Measurements from ENCODE around the gene KCNH1. TPM values are rescaled to one million over a fixed set of nuclear protein-coding genes. Genes with fewer than 3 reads are reported as not detected.

The KCNH1 gene
- total and polyA plus RNA-seq, 9 of the 15 experiments (the other 6 are each of a cell fraction or from before 2014, with no cell fraction given), result not detected

- Histone ChIP-seq H3K4me1 (replicated peaks in 1 of 2; ENCODE audit: control insufficient read depth in 2 of 2, insufficient read depth in 2 of 2, low read length in 2 of 2) (no peaks in the 10 kb centered on the region), H3K27me3 (ENCODE audit: control insufficient read depth in 2 of 2, insufficient read depth in 2 of 2, low read length in 2 of 2) (no peaks in the 10 kb centered on the region; a peak in 1 of 5 replicates), H3K4me2 (ENCODE audit: insufficient read depth, low read length) (no peak overlapping the region), H4K20me1 (replicated peaks; ENCODE audit: control insufficient read depth, insufficient read depth, low read length) (no peaks in the 10 kb centered on the region), H3K4me3 (no peak overlapping the region), H3K36me3 (ENCODE audit: control insufficient read depth, insufficient read depth, low read length) (no peaks in the 10 kb centered on the region), H2AFZ (ENCODE audit: low read depth, low read length) (no peak overlapping the region), H3K79me2 (ENCODE audit: control insufficient read depth, insufficient read depth, low read length) (no peaks in the 10 kb centered on the region), H3K9me1 (ENCODE audit: control insufficient read depth, insufficient read depth, low read length) (no peaks in the 10 kb centered on the region), H3K27ac (ENCODE audit: extremely low read depth, low read depth, low read length) (no peak overlapping the region), H3K9me3 (replicated peaks; ENCODE audit: control insufficient read depth, insufficient read depth, low read depth, low read length) (no peaks in the 10 kb centered on the region), H3K9ac (ENCODE audit: insufficient read depth in 1 of 2, low read depth in 2 of 2, low read length in 2 of 2) (no peak overlapping the region)
- DNase-seq (ENCODE audit: extremely low read depth in 1 of 4, low spot score in 3 of 4), result no peak
- in situ Hi-C loops (cut with MboI), result no loop called here
- intact Hi-C loops (cut with micrococcal nuclease), result no loop called here
- BruUV-seq (replicated peaks), result no TSS peak
- no peak for FAIRE-seq
- CTCF ChIA-PET (ENCODE audit: low intra/inter-chr PET ratio), result no interaction called here
- ATAC-seq, result no peak
- 0% methylated on average over 6 of the region's 6 CpGs for WGBS (ENCODE audit: insufficient coverage, low coverage, missing lambda C conversion rate)
- POLR2A ChIA-PET, result no interaction called here
- no peak for TF ChIP-seq ZBTB43 (CRISPR knock-in tag; IDR thresholded peaks at IDR 0.05)
- no peak for TF ChIP-seq TARDBP (IDR thresholded peaks at IDR 0.05)
- TF ChIP-seq, protein P1, sequence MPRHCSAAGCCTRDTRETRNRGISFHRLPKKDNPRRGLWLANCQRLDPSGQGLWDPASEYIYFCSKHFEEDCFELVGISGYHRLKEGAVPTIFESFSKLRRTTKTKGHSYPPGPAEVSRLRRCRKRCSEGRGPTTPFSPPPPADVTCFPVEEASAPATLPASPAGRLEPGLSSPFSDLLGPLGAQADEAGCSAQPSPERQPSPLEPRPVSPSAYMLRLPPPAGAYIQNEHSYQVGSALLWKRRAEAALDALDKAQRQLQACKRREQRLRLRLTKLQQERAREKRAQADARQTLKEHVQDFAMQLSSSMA (CRISPR knock-in tag; IDR thresholded peaks at IDR 0.05), result no peak
- no peak for TF ChIP-seq ARNT (IDR thresholded peaks at IDR 0.05)
- no peak for TF ChIP-seq POLR2H (tag; IDR thresholded peaks at IDR 0.05; ENCODE audit: low read depth)
- TF ChIP-seq, protein P2, sequence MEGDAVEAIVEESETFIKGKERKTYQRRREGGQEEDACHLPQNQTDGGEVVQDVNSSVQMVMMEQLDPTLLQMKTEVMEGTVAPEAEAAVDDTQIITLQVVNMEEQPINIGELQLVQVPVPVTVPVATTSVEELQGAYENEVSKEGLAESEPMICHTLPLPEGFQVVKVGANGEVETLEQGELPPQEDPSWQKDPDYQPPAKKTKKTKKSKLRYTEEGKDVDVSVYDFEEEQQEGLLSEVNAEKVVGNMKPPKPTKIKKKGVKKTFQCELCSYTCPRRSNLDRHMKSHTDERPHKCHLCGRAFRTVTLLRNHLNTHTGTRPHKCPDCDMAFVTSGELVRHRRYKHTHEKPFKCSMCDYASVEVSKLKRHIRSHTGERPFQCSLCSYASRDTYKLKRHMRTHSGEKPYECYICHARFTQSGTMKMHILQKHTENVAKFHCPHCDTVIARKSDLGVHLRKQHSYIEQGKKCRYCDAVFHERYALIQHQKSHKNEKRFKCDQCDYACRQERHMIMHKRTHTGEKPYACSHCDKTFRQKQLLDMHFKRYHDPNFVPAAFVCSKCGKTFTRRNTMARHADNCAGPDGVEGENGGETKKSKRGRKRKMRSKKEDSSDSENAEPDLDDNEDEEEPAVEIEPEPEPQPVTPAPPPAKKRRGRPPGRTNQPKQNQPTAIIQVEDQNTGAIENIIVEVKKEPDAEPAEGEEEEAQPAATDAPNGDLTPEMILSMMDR (IDR thresholded peaks at IDR 0.05 in 2 of 3, conservative IDR thresholded peaks at IDR 0.05 in 1 of 3; ENCODE audit: insufficient read depth in 2 of 3, low read depth in 1 of 3, low read length in 3 of 3), result no peak
- TF ChIP-seq ZNF717 (CRISPR knock-in tag; IDR thresholded peaks at IDR 0.05), result no peak
- TF ChIP-seq BCLAF1 (IDR thresholded peaks at IDR 0.05; ENCODE audit: borderline replicate concordance in 1 of 2, control insufficient read depth in 1 of 2, low read depth in 2 of 2, low read length in 1 of 2), result no peak
- no peak for TF ChIP-seq HCFC1 (IDR thresholded peaks at IDR 0.05; ENCODE audit: low read depth, low read length)
- TF ChIP-seq, protein P3, sequence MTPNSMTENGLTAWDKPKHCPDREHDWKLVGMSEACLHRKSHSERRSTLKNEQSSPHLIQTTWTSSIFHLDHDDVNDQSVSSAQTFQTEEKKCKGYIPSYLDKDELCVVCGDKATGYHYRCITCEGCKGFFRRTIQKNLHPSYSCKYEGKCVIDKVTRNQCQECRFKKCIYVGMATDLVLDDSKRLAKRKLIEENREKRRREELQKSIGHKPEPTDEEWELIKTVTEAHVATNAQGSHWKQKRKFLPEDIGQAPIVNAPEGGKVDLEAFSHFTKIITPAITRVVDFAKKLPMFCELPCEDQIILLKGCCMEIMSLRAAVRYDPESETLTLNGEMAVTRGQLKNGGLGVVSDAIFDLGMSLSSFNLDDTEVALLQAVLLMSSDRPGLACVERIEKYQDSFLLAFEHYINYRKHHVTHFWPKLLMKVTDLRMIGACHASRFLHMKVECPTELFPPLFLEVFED (CRISPR knock-in tag; conservative IDR thresholded peaks at IDR 0.05), result no peak
- no peak for TF ChIP-seq ZNF551 (CRISPR knock-in tag; IDR thresholded peaks at IDR 0.05)
- no peak for TF ChIP-seq ILK (tag; IDR thresholded peaks at IDR 0.05; ENCODE audit: borderline replicate concordance, low read depth)
- no peak for TF ChIP-seq KLF16 (IDR thresholded peaks at IDR 0.05)
- TF ChIP-seq DMBX1 (CRISPR knock-in tag; IDR thresholded peaks at IDR 0.05; ENCODE audit: borderline replicate concordance), result no peak
- TF ChIP-seq CBFA2T2 (conservative IDR thresholded peaks at IDR 0.05), result no peak
Measured at GRCh38 chr1:210633636-210634035, 500.3 kb downstream of the KCNH1 start.
